NCI-H226 (cell line): Measurements from ENCODE around the gene UBASH3A.

Experiments used
- DNase-seq: peaks from one replicate; pipeline ENCODE4 v3.0.0-alpha.2; 2015

UBASH3A gene

DNA sequence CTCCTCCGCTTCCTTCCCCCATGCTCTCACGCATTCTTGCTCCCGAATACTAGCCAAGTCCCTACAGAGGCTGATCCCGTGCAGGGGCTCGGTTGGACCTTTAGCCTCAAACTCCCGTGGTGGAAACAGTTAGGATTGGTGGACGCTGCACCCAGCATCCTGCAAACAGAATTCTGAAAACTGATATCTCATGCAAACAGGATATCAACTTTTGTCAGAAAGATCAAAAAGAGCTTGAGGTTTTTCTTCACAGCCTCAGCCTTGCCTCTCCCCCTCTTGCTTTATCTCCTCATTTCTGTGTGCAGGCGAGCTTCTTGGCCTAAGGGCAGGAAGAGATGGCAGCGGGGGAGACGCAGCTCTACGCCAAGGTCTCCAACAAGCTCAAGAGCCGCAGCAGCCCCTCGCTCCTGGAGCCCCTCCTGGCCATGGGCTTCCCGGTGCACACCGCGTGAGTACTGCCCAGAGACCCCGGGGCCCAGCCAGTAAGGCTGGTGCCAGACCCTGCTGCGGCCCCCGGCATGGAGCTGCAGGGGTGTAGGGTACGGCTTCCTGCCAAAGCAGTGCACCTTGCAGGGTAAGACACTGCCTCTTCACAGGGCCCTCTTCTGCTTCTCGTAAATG lies at the start of gene UBASH3A:
TSS of gene UBASH3A (plus strand) at position 292 of the 621 bp plus-strand sequence. CDS start at position 336, 44 bp downstream.
- DNase-seq = no peak

DNA sequence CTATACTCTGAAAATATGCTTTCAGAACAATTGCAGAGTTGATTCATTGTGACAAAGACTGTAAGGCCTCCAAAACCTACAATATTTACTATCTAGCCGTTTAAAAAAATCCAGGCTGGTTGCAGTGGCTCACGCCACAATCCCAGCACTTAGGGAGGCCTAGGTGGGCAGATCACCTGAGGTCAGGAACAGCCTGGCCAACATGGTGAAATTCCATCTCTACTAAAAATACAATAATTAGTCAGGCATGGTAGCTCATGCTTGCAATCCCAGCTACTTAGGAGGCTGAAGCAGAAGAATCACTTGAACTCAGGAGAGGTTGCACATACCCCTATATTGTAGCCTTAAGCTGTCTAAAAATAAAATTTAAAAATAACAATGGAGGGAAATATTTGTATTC lies 47.7 kb upstream of the UBASH3A start:
- DNase-seq = no peak

GRCh38 chr21:42356650-42357049 lies 47.1 kb upstream of the UBASH3A start:
- no peak for DNase-seq

DNA sequence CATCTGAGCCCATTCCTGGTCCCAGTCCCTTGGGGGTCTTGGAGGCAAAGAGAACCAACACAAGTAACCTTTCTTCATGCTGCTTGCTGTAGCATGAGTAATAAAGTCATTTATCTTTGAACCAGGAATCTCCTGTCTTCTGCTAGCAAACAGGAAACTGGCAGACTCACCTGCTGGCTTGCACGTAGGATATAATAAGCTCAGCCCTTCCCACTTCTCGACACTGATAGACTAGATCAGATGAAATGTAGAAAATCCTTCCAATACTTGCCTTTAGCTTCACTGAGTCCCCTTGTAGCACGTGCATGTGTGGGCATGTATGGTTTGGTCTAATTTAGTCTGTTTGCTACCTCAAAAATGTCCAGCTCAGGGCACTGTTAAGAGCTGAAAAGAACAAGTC lies 46.4 kb upstream of the UBASH3A start:
- no peak for DNase-seq

DNA sequence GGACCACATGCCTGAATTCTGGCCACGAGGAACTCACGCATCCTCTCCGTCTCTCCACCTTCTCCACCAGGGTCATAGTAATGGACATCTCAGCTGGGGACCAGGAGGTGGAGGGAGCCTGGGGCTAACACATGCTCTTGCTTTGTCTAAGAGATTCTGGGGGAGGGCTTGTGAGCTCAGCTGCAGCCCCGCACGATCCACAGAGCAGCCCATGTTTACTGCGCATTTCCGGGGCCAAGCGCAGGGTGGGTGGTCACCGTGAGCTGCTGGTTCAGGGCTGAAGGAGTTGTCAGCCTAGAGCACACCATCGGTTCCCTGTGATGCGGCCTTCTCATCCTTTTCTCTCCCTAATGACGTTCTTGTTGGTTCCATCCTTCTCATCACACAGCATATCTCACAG lies 45.4 kb upstream of the UBASH3A start:
- no peak for DNase-seq

DNA sequence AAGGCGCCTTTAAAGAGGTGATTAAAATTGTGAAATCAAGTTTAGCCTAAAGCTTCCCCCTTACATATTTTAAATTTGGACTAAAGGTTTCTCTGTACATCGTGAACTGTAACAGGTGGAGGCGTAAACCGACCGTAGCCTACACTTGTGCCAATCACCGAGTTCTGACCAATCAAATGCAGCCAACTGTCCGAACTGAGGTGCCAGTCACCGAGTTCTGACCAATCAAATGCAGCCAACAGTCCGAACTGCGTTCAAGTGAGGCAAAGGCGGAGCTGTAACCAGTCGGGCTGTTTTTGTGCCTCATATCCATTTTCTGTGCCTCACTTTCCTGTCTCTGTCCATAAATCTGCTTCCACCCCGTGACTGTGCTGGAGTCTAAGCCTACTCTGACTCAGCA lies 44.8 kb upstream of the UBASH3A start:
- DNase-seq = no peak

GRCh38 chr21:42360317-42360716 lies 43.4 kb upstream of the UBASH3A start:
- DNase-seq = no peak

DNA sequence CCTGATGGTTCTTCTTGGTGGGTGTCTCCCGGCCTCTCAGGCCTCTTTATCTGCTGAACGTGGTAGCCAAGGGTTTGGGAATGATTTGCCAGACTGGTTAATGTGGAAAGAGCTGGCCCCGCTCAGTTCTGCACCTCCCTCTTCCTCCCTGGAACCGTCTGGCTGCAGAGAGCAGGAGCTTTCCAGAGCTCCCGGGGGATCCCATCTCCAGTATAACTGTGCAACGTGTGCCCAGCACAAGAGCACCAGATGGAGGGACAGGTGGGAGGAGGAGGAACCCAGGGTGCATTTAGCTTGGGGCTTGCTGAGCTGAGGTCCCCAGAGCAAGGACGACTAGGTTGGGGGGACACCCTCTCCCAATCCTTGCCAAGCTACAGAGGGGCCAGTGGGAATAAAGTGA lies 42.4 kb upstream of the UBASH3A start:
- no peak for DNase-seq

DNA sequence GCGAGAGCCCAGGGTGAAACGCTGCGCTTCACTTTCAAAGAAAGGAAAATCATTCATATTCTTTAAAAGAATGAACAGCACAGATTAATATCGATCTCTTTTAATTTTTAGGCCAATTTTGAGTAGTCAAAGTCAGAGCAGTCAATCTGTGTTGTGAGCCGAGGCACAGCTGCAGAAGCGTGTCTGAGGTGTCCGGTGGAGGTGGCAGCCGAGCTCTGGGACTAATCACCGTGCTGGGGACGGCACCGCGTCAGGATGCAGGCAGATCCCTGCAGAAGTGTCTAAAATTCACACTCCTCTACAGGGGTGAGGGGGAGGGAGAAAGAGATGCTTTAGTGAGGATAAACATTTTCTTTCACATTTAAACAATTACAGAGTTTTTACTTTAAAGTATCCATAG lies 41.5 kb upstream of the UBASH3A start:
- DNase-seq = no peak

DNA sequence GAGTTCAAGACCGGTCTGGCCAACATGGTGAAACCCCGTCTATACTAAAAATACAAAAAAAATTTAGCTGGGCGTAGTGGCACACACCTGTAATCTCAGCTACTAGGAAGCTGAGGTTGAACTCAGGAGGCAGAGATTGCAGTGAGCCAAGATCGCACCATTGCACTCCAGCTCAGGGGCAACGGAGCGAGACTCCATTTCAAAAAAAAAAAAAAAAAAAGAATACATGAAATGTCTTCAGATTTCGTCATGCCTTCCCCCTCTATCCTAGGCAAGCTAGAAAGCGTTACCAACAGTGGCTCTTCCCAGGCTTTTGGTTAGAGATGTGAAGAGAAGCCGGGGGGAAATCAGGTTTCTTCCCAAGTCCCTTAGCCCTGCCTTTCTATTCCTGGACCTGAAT lies 41.0 kb upstream of the UBASH3A start:
- DNase-seq = no peak

- DNase-seq = no peak
These were observed 40.4 kb upstream of the UBASH3A start for GRCh38 chr21:42363312-42363711.

DNA sequence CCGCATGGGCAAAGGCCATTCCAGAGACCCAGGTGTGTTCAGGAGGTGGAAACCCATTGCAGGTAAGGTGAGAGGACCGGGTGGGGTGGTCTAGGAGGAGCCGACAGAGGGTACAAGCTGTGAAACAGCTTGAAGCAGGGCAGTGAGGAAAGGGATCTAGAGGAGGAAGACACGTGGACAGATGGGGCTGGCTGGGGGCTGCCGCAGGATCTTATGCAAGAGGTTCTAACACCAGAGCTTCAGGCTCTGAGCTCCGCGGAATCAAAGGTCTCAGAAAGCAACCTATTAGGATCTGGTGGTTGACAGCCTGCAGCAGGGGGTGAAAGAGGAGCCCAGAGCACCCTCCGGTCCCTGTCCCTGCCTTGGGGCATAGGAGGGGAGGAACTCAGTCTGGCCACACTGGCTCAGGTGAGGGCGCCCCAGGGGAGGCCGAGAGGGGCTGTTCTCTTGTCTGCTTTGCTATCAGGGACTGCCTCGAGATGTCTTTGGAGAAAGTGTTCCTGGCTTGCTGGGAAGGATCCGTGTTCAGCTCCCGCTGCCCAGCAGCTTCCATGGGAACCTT lies 39.3 kb upstream of the UBASH3A start:
- no peak for DNase-seq

GRCh38 chr21:42365770-42366169 lies 37.9 kb upstream of the UBASH3A start:
- DNase-seq = no peak

- DNase-seq = no peak
These were observed 37.3 kb upstream of the UBASH3A start, which contains the start of gene TFF1 for GRCh38 chr21:42366292-42367010. Gene TFF1 (minus strand): TSS chr21:42366535. CDS start chr21:42366495, 40 bp downstream.

DNA sequence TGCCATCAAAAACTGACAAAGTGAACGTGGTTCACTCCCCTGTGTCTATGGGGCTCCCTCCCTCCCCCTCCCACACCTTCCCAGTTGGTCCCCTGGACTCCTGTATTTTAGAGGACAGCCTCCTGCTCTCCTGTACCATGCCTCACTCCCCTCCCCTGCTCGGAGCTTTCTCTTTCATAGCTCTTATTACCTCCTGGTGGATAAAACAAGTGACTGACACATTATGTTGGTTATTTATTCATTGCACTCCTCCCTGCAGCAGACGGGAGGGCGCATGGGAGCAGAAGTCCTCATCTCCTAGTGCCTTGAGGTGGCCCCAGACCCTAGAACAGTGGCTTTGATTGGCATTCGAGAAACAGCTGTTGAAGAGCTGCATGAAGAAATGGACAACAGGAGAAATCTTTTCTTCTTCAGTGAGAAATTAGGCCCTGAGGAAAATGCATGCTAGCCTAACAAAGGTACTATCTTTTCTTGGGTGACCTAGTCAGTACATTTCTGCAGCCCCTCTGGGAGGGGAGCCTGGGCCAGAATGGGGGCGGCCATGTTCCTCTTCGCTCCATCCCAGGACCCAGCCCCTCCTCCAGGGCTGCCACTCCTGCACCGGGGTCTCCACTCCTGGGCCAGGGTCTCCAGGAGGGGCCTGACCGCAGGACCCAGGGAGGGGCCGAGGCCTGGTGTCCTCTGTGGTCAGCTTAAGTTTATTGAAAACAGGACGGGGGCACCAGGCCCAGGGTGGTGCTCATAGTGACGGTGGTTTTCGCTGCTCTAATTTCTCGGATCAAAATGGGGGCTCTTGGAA lies 36.1 kb upstream of the UBASH3A start:
- DNase-seq = no peak

GRCh38 chr21:42369821-42370220 lies 33.9 kb upstream of the UBASH3A start:
- DNase-seq = no peak

GRCh38 chr21:42370894-42371654 lies 32.6 kb upstream of the UBASH3A start:
- DNase-seq = no peak

- DNase-seq = no peak
These were observed 30.4 kb upstream of the UBASH3A start for GRCh38 chr21:42373196-42373907.

DNA sequence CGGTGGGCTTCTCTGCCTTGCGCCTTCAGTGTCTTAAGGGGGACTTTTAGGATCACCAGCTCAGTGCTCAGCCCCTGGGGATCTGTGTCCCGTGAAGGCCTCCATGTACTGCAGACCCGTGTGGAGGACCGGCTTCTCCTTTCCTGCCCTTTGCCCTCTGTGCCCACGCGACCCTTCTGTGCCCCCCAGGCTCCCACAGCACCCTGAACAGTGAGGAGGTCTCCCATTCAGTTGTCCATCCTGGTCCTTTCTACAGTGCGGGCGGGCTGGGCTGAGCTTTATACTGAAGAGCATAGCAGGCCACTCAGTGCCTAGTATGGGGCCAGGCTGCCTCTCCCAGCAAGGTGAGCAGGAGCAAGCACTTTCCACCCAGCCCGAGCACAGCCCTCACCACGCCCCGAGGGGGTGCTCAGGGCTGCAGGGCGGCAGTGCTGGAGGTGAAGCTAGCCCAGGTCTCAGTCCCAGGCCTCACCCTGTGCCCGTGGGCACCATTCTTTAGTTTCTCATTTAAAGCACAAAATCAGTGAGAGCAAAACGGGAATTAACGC lies 29.7 kb upstream of the UBASH3A start:
- DNase-seq = no peak

DNA sequence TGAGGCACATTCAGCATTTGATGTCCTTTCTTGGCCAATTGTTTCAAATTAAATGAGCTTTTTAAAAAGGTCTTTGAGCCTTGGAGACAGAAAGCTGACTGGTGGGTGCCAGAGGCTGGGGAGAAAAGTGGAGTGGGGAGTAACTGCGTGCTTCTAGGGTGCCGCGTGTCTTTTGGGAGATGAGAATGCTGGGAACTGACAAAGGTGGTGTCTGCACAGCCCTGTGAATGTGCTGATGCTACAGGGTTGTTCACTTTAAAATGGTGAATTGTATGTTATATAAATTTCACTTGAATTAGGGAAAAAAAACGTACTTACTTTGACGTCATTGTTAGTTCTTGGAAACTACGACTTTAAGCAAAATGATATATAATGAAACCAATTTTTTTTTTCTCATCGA lies 29.2 kb upstream of the UBASH3A start:
- DNase-seq = no peak

- DNase-seq = no peak
These were observed 28.7 kb upstream of the UBASH3A start for GRCh38 chr21:42374864-42375499.
